ENCODE data around the gene ACTRT1. TPM values are rescaled to one million over a fixed set of nuclear protein-coding genes. Genes with fewer than 3 reads are reported as not detected.

The ACTRT1 gene
- polyA plus RNA-seq: not detected in 2 replicates

DNA sequence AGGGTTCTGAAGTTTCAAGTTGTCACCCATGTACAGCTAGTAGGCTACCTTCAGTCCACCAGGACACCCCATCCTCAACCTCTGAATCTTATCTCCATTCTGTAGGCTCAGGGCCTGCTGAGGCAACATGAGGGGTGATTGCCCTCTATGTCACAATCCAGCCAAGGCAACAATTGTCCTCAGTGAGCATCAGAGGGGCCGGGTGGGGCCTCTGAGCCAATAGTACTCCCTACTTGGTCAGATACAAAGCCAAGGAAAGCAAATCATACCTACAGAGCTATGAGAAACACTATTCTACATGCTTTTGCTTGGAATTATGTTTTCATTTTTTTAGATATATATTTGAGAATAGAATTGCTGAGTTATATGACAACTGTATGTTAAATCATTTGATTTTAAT, at the start of gene ACTRT1:
Gene ACTRT1 (minus strand): TSS at position 101 of the 400 bp plus-strand sequence. CDS start 197 bp downstream, outside the sequence.

